ENCODE results near the gene POR.
"Not testable (repeated sequence)": the region's sequence is repeated elsewhere in the genome, so short reads cannot be mapped to it uniquely, and the experiment has no call there.

Gene POR

DNA sequence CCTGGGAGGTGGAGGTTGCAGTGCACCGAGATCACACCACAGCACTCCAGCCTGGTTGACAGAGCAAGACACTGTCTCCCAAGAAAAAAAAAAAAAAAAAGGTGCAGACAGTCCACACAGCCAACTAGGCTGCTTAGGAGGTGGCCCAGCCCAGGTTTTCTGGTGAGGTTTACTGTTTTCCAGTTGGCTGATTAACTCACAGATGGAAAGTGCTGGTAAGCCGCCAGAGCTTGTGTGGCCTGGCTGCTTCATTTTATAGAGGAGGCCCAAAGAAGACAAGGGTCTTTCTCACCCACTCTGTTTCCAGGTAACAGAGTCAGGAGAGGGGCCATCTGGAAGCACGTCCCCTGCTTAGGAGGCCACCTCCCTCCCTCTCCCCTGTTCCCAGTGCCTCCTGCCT, 29.9 kb upstream of the POR start:
- no peak for DNase-seq (ENCODE audit: low read depth)

DNA sequence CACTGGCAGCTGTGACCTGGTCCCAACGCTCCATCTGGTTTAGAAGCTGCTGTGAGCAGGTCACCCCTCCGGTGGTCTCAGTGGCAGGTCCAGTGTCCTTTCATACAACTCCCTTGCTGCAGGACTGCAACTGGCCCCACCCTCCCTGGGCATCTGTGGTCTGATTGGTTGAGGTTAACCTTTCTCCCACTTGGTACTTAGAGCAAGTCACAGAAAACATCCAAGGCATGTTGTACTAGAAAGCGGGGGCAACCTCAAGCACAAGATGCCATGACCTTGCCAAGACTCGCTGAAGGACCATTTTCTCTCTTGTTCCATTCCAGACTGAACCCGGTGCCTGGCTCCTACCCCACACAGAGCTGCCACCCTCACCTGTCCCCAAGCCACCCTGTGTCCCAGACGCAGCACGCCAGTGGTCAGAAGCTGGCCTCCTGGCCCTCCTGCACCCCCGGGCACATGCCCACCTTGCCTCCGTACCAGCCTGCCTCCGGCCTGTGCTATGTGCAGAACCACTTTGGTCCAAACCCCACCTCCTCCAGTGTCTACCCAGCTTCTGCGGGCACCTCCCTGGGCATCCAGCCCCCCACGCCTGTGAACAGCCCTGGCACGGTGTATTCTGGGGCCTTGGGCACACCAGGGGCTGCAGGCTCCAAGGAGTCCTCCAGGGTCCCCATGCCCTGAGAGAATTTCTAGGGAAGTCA, 27.1 kb upstream of the POR start:
- DNase-seq (ENCODE audit: low read depth) = no peak

DNA sequence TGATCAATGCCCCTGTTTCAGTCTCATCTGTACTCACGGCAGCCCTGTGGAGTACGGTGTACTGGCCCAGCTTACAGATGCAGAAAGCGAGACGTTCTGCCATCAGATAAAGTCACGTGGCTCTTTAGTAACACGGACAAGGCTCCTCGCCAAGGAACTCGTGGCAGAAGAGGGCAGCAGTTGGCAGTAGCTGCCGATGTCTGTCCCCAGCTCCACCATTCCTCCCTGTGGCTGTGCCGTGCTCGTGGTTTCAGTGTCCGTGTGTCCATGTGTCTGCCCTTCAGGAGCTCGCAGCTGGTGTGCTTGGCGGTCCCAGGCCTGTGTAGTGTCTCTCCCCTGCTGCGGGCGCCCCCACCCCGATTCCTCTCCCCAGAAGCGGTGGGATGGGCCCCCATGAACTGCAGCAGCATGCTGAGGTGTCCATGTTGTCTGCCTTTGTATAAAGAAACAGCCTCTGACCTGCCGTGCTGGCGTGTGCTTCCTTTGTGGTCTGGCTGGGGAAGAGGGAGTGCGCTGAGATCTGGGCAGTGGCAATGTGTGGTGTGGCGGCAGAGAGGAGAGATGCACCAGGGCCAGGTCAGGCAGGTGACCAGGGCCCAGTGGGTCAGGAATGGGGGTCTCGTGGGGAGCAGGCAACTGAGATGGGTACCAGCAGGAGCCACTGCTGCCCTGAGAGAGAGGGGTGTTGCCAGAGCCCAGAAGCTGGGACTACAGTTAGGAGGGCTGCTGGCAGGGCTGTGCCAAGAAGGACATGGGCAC, 26.3 kb upstream of the POR start:
- no peak for DNase-seq (ENCODE audit: low read depth)

DNA sequence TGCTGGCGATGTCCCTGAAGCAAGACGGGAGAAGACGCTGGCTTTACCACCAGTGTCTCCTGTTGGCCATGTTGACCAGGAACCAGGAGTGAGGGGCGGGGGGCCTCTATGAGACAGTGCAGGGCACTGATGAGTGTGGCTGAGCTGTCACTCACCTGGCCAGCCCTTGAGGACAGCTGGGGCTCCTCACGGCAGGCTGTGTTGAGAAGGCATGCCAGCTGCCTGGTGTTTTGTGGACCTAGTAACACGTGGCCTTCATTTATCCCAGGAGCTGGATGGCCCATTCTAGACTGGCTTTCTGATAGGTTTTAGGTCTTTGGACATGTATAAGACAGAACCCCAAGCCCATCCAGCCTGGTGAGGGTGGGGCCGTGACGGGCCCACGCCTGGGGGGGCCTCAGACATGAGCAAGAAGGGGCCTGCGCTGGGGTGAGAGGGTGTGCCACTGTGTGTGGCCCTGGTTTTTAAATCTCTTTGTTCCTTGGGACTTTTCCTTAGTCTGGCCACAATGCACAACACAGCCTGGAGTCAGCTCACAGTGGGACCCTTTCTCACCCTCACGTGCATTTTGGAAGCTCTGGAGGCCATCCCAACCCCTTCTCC, 25.6 kb upstream of the POR start:
- no peak for DNase-seq (ENCODE audit: low read depth)

DNA sequence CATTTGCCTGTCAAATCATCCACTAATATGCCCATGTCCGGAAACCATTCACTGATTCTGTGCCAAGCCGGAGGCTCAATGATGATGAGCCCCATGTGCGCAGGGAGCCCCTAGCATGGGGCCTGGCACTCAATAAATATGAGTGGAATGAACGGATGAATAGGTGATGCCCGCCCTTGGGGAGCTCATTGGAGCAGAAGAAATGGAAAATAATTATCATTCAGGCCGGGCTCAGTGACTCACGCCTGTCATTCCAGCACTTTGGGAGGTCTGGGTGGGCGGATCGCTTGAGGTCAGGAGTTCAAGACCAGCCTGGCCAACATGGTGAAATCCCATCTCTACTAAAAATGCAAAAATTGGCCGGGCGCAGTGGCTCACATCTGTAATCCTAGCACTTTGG, 25.1 kb upstream of the POR start:
- no peak for DNase-seq (ENCODE audit: low read depth)

DNA sequence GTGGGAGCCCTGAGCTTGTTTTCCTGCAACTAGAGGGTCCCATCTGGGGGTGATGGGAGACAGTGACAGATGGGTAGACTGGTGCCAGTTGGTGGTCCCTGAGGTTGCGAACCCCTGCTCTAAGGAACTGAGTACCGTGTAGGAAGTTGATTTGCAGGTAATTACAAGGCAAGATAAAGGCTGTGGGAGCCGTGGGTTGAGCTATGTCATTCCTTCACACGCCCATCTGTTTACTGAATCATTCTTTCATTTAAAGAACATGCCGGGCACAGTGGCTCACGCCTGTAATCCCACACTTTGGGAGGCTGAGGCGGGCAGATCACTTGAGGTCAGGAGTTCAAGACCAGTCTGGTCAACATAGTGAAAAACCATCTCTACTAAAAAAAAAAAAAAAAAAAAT, 23.7 kb upstream of the POR start:
- DNase-seq (ENCODE audit: low read depth) = not testable (repeated sequence)

DNA sequence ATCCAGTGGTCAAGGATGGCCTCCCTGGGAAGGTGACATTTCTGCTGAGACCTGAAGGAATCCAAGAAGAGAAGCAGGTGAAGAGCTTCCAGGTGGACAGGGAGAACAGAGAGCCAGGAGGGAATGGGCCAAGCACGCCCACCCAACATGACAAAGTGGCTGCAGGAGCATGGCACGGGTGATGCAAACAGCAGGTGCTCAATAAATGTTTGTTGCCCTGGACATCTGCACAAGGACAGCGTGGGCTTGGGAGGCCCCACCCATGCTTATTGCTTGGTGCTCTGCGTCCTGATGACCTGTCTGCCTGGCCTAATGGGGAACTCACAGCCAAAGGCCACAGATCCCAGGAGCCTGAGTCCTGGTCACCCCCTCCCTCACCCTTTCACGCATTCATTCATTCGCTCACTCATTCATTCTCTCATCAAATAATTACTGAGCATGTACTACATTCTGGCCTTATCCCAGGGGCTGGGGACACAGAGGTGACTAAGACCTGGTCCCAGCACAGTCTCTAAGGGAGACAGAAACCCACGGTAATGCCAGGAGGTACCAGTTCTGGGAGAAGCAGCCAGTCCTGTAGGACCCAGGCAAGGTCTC, 23.0 kb upstream of the POR start:
- DNase-seq (ENCODE audit: low read depth) = no peak

DNA sequence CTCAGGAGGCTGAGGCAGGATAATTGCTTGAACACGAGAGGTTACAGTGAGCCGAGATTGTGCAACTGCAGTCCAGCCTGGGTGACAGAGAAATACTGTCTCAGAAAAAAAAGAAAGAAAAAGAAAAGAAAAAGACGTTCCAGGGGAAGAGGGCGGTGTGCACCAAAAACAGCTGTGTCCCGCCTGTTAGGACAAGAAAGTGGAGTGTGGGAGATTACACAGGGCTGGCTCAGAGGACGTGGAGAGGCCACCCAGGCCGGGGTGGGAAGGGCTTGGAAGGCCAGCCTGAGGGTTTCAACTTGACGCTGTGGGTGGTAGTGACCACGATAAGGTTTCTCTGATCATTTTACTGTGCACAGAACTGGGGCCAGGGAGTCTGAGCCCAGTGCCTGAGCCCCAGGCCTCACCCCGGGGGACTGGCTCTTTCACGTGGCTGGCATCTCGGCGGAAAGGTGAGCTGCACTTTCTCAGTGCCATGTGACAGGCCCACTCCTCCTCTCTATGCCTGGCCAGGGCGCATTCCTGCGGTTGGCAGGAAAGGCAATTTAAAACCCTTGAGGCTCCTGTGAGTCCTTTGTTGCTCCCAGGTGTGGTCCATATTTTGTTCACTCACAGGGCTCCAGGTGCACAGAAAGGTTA, 22.2 kb upstream of the POR start:
- no peak for DNase-seq (ENCODE audit: low read depth)

DNA sequence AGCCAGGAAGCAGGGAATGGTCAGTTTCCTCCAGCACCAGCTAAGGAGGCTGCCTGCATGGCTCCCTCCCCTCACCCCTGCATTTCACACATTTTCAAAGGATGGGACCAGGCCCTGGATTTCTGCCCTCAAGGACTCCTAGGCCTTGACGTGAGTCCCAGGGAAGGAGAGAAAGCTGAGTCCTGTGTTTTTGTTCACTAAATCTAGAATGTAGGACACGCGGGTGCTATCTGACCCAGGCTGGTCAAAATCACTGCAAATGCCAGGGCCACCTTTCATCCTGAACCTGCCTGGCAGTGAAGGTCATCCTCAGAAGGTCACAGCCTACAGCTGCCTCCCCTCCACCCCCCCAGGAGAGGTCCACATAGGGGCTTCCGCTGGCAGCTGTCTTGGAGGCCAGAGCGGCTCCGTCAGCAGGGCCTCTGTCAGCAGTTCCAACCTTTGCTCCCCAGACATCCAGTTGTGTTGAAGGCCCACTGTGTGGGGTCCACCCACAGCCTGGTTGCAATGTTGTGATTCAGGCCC, 18.1 kb upstream of the POR start:
- DNase-seq (ENCODE audit: low read depth) = no peak

DNA sequence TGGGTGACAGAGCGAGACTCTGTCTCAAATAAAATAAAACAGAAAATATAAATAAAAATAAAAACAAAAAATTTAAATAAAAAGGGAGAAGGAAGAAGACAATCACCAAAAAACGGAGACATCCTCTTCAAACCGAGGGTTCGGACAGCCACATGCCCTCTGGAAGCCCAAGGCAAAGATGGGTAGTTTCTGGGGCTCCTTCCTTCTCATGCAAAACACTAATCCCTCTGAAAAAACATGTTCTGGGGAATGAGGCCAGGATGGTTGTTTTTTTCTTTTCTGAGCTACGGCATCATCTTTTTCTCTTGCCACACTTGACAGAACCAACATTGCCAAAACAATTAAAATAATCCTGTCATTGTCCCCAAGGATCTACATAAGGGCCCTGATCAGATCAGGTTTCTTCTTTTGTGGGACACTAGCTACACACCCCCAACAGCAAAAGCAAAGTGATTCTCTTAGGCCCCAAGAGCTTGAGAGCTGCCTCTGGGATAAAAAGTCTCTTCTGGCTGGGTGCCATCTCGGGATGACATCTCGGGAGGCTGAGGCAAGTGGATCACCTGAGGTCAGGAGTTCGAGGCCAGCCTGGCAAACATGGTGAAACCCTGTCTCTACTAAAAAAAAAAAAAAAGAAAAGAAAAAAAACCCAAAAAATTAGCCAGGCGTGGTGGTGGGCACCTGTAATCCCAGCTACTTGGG, 14.2 kb upstream of the POR start:
- DNase-seq (ENCODE audit: low read depth) = no peak

DNA sequence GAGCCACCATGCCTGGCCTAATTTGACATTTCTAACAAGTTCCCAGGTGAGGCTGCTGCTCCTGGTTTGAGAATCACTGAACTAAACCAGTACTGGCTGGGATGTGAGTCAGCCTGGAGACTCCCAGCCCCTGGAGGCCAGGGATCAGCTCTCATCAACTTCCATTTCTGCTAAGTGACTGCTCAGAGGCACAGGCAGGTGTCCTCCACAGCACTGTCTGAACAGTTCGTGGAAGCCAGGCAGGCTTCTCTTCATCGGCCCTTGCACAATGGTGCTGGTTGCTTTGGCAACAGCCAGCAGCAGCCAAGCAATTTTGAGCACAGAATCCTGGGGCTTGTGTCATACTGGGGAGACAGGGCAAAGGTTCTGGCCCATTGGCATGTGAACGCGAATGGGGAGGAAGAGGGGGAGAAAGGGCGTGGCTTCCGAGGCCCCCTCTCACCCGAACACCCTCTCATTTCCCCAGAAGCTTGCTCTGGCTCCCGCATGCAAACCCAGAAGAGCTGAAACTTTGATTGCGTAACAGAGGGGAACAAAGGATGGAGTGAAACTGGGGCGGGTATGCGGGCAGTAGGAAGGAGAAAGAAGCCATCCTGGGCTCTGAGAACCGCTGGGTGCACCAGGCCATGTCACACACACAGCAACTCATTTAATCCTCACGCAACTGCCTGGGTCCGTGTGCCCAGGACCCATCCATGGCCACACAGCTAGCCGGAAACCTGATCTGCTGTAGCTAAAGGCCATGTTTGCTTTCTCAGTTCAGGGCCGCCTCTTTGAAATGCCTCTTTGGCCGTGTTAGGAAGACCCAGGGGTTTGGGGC, 9.0 kb upstream of the POR start:
- no peak for DNase-seq (ENCODE audit: low read depth)

DNA sequence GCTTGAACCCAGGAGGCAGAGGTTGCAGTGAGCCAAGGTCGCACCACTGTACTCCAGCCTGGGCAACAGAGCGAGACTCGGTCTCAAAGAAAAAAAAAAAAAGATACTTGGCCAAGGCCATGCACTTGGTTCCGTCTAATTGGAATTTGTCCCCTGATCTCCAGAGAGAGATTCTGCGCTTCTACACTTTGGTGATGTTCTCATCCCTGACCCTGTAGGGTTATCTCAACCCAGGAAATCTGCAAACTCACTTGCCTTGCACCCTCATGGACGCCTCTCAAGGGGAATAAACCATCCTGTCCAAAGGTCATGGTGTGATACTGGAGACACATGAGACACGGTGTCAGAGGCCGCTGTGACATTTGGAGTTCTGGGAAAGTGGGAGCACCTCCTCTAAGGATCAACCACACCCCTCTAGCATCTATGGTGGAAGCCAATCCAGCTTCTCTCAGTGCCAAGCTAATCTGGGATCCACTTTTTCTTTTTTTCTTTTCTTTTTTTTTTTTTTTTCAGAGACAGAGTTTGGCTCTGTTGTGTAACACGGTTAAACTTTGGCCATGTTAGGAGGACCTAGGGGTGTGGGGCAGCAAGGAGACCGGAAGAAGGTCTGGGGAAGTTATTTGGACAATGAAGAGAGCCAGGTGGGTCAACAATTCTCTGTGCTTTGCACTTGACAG, 7.8 kb upstream of the POR start:
- DNase-seq (ENCODE audit: low read depth) = no peak

DNA sequence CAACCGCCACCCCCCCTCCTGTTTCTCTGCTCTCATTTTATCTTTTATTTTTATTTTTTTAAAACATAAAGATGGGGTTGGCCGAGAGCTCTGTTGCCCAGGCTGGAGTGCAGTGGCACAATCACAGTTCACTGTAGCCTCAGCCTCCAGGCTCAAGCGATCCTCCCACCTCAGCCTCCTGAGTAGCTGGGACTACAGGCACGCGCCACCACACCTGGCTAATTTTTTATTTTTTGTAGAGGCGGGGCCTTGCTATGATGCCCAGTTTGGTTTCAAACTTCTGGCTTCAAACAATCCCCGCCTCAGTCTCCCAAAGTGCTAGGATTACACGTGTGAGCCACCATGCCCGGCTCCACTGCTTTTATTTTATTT, 7.3 kb upstream of the POR start:
- DNase-seq (ENCODE audit: low read depth) = not testable (repeated sequence)

DNA sequence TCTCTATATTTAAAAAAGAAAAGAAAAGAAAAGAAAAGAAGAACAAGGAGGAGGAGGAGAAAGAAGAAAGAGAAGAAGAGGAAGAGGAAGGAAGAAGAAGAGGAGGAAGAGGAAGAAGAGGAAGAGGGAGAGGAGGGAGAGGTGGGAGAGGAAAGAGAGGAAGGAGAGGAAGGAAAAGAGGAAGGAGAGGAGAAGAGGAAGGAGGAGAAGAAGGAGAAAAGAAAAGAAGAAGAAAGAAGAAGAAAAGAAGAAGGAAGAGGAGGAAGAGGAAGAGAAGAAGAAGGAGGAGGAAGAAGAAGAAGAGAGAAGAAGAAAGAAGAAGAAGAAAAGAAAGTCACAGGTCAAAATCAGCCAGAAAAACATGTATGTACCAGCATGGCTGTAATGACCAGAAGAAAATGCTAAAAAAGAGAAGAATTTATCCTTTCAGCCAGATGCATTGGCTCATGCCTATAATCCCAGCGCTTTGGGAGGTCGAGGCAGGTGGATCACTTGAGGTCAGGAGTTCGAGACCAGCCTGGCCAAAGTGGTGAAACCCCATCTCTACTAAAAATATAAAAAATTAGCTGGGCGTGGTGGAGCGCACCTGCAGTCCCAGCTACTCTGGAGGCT, 5.3 kb upstream of the POR start:
- DNase-seq (ENCODE audit: low read depth) = no peak

DNA sequence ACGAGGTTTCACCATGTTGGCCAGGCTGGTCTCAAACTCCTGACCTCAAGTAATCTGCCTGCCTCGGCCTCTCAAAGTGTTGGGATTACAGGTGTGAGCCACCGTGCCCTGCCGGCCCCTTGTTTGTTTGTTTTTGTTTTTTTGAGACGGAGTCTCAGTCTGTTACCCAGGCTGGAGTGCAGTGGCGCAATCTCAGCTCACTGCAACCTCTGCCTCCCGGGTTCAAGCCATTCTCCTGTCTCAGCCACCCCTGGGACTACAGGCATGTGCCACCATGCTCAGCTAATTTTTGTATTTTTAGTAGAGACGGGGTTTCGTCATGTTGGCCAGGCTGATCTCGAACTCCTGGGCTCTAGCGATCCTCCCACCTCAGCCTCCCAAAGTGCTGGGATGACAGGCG, 3.8 kb upstream of the POR start:
- not testable (repeated sequence) for DNase-seq (ENCODE audit: low read depth)

DNA sequence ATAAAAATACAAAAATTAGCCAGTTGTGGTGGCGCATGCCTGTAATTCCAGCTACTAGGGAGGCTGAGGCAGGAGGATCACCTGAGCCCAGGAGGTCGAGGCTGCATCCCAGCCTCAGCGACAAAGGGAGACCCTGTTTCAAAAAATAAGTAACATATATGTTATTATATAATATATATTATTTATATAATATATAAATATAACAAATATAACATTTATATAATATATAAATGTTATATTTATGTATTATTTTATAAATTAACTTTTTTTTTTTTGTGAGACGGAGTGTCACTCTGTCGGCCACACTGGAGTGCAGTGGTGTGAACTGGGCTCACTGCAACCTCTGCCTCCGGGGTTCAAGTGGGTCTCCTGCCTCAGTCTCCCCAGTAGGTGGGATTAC, 1.5 kb upstream of the POR start:
- DNase-seq (ENCODE audit: low read depth) = no peak

DNA sequence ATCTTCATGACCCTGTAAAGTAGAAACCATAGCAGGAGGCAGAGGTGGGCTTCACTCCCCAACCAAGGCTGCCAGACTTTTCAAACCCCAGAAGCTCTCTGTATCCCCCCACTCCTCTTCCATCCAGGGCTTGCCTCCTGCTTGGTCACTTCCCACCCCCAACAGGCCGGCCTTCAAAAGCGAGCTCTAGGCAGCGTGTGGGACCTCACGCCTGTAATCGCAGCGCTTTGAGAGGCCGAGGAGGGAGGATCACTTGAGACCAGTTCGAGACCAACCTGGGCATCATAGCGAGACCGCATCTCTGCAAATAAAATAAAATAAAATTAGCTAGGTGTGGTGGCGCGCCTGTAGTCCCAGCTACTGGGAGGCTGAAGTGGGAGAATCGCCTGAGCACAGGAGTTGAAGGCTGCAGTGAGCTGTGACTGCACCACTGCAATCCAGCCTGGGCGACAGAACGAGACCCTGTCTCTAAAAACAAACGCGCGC, 743 bp upstream of the POR start:
- no peak for DNase-seq (ENCODE audit: low read depth)

DNA sequence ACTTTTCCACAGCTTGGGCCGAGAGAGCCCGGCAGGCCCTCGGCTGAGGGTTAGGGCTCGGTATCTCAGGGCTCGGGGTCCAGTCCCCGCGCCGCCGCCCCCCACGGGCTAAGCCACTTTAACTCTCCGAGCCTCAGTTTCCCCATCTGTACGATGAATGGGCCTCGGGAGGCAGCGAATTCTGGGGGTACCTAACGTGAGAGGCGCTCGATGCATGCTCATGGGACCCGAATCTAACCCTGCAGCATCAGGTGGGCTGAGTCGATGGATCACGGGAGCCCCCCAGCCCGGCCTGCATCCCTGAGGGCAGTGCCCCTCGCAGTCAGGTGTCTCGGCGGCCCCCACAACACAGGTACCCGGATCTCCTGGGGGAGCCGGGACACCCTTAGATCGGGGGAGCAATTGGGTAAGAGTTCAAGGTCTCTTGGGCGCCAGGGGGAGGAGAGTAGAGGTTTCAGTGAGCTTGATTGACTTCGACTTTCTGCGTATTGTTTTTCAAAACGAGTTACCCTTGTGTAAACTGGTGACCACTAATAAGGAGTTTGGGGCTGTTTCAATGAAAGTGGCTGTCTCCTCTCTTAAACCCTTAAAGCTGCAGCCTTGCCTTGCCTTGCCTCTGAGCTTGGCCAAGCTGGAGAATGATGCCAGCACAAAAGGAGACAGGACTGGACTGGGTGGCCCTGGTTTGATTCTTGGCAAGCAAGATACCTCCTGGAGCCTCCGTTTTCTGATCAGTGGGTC, 631 bp downstream of the POR start:
- no peak for DNase-seq (ENCODE audit: low read depth)

DNA sequence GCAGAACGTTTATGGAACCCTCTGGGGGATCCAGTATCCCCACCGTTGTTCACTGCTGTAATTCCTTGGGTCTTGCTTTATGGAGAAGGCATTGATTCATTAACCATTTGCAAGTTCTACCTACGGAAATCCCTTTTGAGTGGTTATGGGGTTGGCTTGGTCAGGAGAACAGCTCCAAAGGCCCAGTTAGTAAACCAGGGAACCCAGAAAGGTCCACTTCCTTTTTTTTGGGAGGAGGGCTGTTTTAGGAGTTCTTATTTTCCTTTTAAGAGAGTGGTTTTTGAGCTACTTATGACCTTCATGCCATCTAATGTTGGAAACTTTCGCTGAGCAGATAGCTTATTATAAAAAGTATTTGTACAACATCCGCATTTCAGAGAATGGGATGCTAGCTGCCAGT, 1.3 kb downstream of the POR start:
- no peak for DNase-seq (ENCODE audit: low read depth)
